Vagina (tissue), 2 donors: ENCODE results near the gene SCUBE1.

Experiments used
- POLR2A ChIP-seq, 2 donors: fragments of 450-650 bp; IDR thresholded peaks; one replicate each; pipeline ENCODE4 v1.6.1; 2017; ENCODE audit warnings: antibody characterized with exemption in 2 of 2, mild to moderate bottlenecking in 2 of 2, moderate library complexity in 2 of 2
- TF ChIP-seq, protein P1 (sequence below), 3 experiments: fragments of 450-650 bp in 2 of 3; fragments of 200-600 bp in 1 of 3; sonication (generic) in 1 of 3; IDR thresholded peaks; one replicate each; pipeline ENCODE4 v1.5.1; 2017 to 2019; ENCODE audit warnings: antibody characterized with exemption in 3 of 3, mild to moderate bottlenecking in 2 of 3, moderate library complexity in 2 of 3

DNA sequence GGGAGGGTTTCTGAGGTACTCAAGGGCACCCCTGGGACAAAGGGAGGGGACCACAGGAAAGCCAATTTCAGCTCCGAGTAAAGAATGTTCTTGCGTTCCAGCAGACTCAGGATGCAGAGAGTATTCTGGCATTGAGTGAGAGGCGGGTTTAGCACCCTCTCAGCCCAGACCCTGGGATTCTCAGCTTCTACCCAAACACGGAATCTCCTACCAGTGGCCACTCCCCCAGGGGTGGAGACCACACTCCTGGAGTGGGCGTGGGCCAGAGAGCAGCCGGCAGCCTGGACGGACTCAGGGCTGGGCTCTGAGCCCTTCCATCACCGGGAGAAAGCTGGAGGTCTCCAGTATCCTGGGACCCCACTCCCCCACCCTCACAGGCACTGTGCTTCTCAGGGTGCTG, 130.1 kb downstream of the SCUBE1 start:
- TF ChIP-seq, protein P1, sequence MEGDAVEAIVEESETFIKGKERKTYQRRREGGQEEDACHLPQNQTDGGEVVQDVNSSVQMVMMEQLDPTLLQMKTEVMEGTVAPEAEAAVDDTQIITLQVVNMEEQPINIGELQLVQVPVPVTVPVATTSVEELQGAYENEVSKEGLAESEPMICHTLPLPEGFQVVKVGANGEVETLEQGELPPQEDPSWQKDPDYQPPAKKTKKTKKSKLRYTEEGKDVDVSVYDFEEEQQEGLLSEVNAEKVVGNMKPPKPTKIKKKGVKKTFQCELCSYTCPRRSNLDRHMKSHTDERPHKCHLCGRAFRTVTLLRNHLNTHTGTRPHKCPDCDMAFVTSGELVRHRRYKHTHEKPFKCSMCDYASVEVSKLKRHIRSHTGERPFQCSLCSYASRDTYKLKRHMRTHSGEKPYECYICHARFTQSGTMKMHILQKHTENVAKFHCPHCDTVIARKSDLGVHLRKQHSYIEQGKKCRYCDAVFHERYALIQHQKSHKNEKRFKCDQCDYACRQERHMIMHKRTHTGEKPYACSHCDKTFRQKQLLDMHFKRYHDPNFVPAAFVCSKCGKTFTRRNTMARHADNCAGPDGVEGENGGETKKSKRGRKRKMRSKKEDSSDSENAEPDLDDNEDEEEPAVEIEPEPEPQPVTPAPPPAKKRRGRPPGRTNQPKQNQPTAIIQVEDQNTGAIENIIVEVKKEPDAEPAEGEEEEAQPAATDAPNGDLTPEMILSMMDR (IDR thresholded peaks at IDR 0.05) = no peak
- no peak for TF ChIP-seq POLR2A (IDR thresholded peaks at IDR 0.05)
